Tibial artery (tissue), 4 donors: ENCODE results near the gene FSTL4.
"Not testable (repeated sequence)": the region's sequence is repeated elsewhere in the genome, so short reads cannot be mapped to it uniquely, and the experiment has no call there.

Experiments used
- DNase-seq, 2 donors: peaks; one replicate each; pipeline ENCODE4 v3.0.0-alpha.2; 2019
- H3K27ac ChIP-seq, 2 donors: fragments of 200-600 bp; sonication (generic) in 1 of 2; 1 replicate in 1 of 2; 2 replicates in 1 of 2; pipeline ENCODE4 v1.5.1; 2018 to 2019; ENCODE audit warnings: mild to moderate bottlenecking in 1 of 2
- H3K27me3 ChIP-seq, 2 donors: fragments of 200-600 bp; sonication (generic) in 1 of 2; one replicate each; pipeline versions ENCODE4 v1.5.1 to v1.6.0; 2016 to 2019
- H3K36me3 ChIP-seq, 3 donors: fragments of 200-600 bp; sonication (generic) in 2 of 3; one replicate each; pipeline ENCODE4 v1.5.1; 2016 to 2019; ENCODE audit warnings: mild to moderate bottlenecking in 2 of 3
- H3K4me1 ChIP-seq, 4 donors: fragments of 200-600 bp; sonication (generic) in 2 of 4; 1 replicate in 3 of 4; 2 replicates in 1 of 4; pipeline ENCODE4 v1.5.1; 2016 to 2019
- H3K4me3 ChIP-seq, 2 donors: fragments of 200-600 bp; sonication (generic) in 1 of 2; 1 replicate in 1 of 2; 2 replicates in 1 of 2; pipeline ENCODE4 v1.5.1; 2018 to 2019; ENCODE audit warnings: mild to moderate bottlenecking in 2 of 2
- H3K9me3 ChIP-seq, 3 donors: fragments of 200-600 bp; sonication (generic) in 1 of 3; one replicate each; pipeline ENCODE4 v1.5.1; 2016 to 2019
- CTCF ChIP-seq, 2 experiments: fragments of 200-600 bp in 1 of 2; fragments of 450-650 bp in 1 of 2; IDR thresholded peaks; one replicate each; pipeline ENCODE4 v1.5.1; 2017 to 2019; ENCODE audit warnings: antibody characterized with exemption in 2 of 2, mild to moderate bottlenecking in 1 of 2, moderate library complexity in 1 of 2
- intact Hi-C: fragments of 100-400 bp; cut with DNase I; formaldehyde crosslinking; loops from one replicate; pipeline ENCODE4 v1.15.0; 2023; ENCODE audit warnings: low total_unique reads

Gene FSTL4

GRCh38 chr5:133220851-133221674, 391.3 kb downstream of the FSTL4 start:
- DNase-seq, result no peak
- TF ChIP-seq CTCF (IDR thresholded peaks at IDR 0.05), result no peak
- intact Hi-C loops, result no loop called here
- H3K4me3 ChIP-seq, result no peak overlapping the region
- no peak overlapping the region for H3K27ac ChIP-seq
- no peaks in the 10 kb centered on the region for H3K36me3 ChIP-seq
- no peaks in the 10 kb centered on the region for H3K9me3 ChIP-seq
- peaks cover 0 to 14% (median 5%) of the 10 kb centered on the region in 4 donors for H3K4me1 ChIP-seq
- no peaks in the 10 kb centered on the region for H3K27me3 ChIP-seq

- Histone ChIP-seq H3K4me1 (peaks cover 0 to 14% (median 5%) of the 10 kb centered on the region in 4 donors), H3K36me3 (no peaks in the 10 kb centered on the region), H3K4me3 (no peak overlapping the region), H3K27me3 (no peaks in the 10 kb centered on the region), H3K27ac (no peak overlapping the region), H3K9me3 (no peaks in the 10 kb centered on the region)
- DNase-seq, result no peak
- intact Hi-C loops, result no loop called here
- TF ChIP-seq CTCF (IDR thresholded peaks at IDR 0.05), result no peak
Measured at GRCh38 chr5:133219296-133219695, 393.0 kb downstream of the FSTL4 start.

DNA sequence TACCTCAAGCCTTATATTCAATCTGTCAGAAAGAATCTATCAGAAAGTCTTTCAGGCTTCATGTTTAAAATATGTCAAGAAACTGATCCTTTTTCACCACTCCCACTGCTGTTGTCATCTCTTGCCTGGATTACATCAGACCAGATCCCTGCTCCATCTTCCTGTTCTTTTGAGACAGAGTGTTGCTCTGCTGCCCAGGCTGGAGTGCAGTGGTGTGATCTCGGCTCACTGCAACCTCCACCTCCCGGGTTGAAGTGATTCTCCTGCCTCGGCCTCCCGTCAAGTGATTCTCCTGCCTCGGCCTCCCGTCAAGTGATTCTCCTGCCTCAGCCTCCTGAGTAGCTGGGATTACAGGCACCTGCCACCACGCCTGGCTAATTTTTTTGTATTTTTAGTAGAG, 396.2 kb downstream of the FSTL4 start:
- H3K36me3 ChIP-seq, H3K27me3 ChIP-seq, intact Hi-C loops, H3K4me3 ChIP-seq, H3K4me1 ChIP-seq, H3K9me3 ChIP-seq, DNase-seq, H3K27ac ChIP-seq: not testable (repeated sequence)

DNA sequence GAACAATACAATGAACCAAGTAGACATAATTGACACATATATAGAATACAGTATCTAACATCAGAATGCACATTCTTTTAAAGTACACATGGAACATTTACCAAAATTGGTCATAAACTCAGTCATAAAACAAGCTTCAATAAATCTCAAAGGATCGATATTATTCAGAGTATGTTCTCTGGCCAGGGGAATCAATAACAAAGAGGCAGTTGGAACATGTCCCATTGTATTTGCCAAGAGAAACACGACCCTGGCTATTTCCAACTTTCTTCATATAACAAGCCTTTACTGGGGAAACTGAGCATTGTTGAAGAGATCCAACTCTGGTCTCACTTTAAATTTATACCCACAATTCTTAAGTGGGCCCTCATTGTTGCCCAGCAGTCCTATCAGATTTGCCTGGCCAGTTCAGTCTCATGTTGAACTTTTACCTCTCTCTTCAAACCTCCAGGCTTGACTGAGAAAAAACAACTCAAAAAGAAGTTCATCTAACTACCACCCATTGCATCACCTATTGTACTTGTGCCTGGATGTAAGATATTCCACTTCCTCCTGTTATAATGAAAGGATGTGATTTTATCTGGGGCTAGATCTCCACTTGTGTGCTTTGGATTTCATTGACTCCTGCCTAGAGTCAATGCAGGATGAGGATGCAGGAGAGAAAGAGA, 398.1 kb downstream of the FSTL4 start:
- Histone ChIP-seq H3K27ac (no peak overlapping the region), H3K4me1 (no peaks in the 10 kb centered on the region), H3K4me3 (no peak overlapping the region), H3K9me3 (no peaks in the 10 kb centered on the region), H3K36me3 (no peaks in the 10 kb centered on the region), H3K27me3 (peaks cover 0 to 8% of the 10 kb centered on the region in 2 donors)
- intact Hi-C loops, result no loop called here
- no peak for DNase-seq
- TF ChIP-seq CTCF (IDR thresholded peaks at IDR 0.05), result no peak

DNA sequence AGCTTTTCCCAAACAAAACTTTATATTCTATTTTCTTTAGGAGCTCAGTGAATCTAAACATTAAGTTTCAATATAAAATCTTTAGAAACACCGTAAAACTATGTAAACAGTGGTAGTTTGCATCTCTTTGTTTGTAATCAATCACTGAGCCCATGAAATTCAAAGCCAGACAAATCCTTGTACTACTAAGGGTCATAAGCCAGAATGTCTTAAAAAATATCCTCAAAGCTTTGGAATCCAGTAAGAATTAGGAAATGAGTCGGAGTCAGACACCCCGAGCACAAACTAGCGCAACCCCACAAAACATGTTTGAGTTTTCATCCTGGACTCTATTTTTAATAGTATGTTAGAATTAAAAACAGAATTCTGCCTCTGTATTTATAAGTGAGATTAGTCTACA, 406.7 kb downstream of the FSTL4 start:
- no peaks in the 10 kb centered on the region for H3K4me1 ChIP-seq
- H3K27ac ChIP-seq, result no peak overlapping the region
- no peak overlapping the region for H3K4me3 ChIP-seq
- no peaks in the 10 kb centered on the region for H3K36me3 ChIP-seq
- no peak for TF ChIP-seq CTCF (IDR thresholded peaks at IDR 0.05)
- no peak for DNase-seq
- intact Hi-C loops, result no loop called here
- peaks cover 0 to 5% (median 0%) of the 10 kb centered on the region in 3 donors for H3K9me3 ChIP-seq
- peaks cover 0 to 17% of the 10 kb centered on the region in 2 donors for H3K27me3 ChIP-seq

- H3K4me3 ChIP-seq, result no peak overlapping the region
- no peak for DNase-seq
Measured at GRCh38 chr5:133205204-133205603, 407.1 kb downstream of the FSTL4 start.

More at GRCh38 chr5:133205204-133205603, 407.1 kb downstream of the FSTL4 start:
- no peak for TF ChIP-seq CTCF (IDR thresholded peaks at IDR 0.05)
- intact Hi-C loops, result no loop called here
- Histone ChIP-seq H3K4me1 (no peaks in the 10 kb centered on the region), H3K27me3 (peaks cover 0 to 15% of the 10 kb centered on the region in 2 donors), H3K9me3 (peaks cover 0 to 5% (median 0%) of the 10 kb centered on the region in 3 donors), H3K27ac (no peak overlapping the region), H3K36me3 (no peaks in the 10 kb centered on the region)
